SU-DHL-6 (cell line): ENCODE measurements around the gene FDX1.

Experiments used
- H2AFZ ChIP-seq: fragments of 200-600 bp; sonication (generic); 2 replicates; pipeline ENCODE4 v1.6.1; 2014; ENCODE audit warnings: low read depth, mild to moderate bottlenecking, moderate library complexity, mixed read lengths, antibody characterized with exemption, low read length; ENCODE audit not compliant: severe bottlenecking
- H3F3A ChIP-seq: fragments of 200-600 bp; shearing (Covaris generic); 2 replicates; pipeline ENCODE4 v1.6.0; 2016; ENCODE audit warnings: antibody characterized with exemption, mild to moderate bottlenecking; ENCODE audit not compliant: insufficient read depth
- H3K27ac ChIP-seq: fragments of 200-600 bp; sonication (generic); 2 replicates; pipeline ENCODE4 v1.5.1; 2016; ENCODE audit warnings: low read depth, mild to moderate bottlenecking, low read length, moderate library complexity, mixed read lengths
- H3K27me3 ChIP-seq: fragments of 200-600 bp; sonication (generic), shearing (Covaris generic); 2 replicates; pipeline ENCODE4 v1.6.0; 2014; ENCODE audit warnings: mild to moderate bottlenecking, low read length
- H3K36me3 ChIP-seq: fragments of 200-600 bp; sonication (generic); 2 replicates; pipeline ENCODE4 v1.6.1; 2014; ENCODE audit warnings: mild to moderate bottlenecking, low read length, mixed read lengths
- H3K4me2 ChIP-seq: fragments of 300-600, 200-600 bp; shearing (Covaris generic), sonication (generic); 2 replicates; pipeline ENCODE4 v1.6.0; 2014; ENCODE audit warnings: low read length, low read depth, mild to moderate bottlenecking; ENCODE audit not compliant: poor library complexity, severe bottlenecking
- H3K4me3 ChIP-seq: fragments of 200-600 bp; sonication (generic); 2 replicates; pipeline ENCODE4 v1.5.1; 2014; ENCODE audit warnings: antibody characterized with exemption, low read length, mild to moderate bottlenecking, mixed read lengths; ENCODE audit not compliant: insufficient read depth, poor library complexity, severe bottlenecking
- H3K79me2 ChIP-seq: fragments of 200-600 bp; sonication (generic); 2 replicates; pipeline ENCODE4 v1.6.1; 2014; ENCODE audit warnings: mild to moderate bottlenecking, low read length, moderate library complexity; ENCODE audit not compliant: insufficient read depth
- H3K9ac ChIP-seq: fragments of 200-600 bp; sonication (generic); 2 replicates; pipeline ENCODE4 v1.7.0; 2014; ENCODE audit warnings: mild to moderate bottlenecking, low read length
- H3K9me2 ChIP-seq: fragments of 200-600 bp; sonication (generic); replicated peaks from 2 replicates; pipeline ENCODE4 v1.6.1; 2014; ENCODE audit warnings: low read length; ENCODE audit not compliant: insufficient read depth
- H3K9me3 ChIP-seq: fragments of 200-600 bp; sonication (generic); 2 replicates; pipeline ENCODE4 v1.6.1; 2014; ENCODE audit warnings: low read length, mixed read lengths; ENCODE audit not compliant: insufficient read depth
- H4K20me1 ChIP-seq: fragments of 200-600 bp; sonication (generic); 2 replicates; pipeline ENCODE4 v1.6.1; 2014; ENCODE audit warnings: low read depth, mild to moderate bottlenecking, antibody characterized with exemption, low read length, moderate library complexity, mixed read lengths
- CTCF ChIP-seq: fragments of 200-600 bp; sonication (generic); IDR thresholded peaks from one replicate; pipeline ENCODE4 v1.5.1; 2017; ENCODE audit warnings: antibody characterized with exemption, mild to moderate bottlenecking, low read length, moderate library complexity; ENCODE audit not compliant: insufficient read depth, poor library complexity, severe bottlenecking
- EZH2phosphoT487 ChIP-seq: fragments of 200-600 bp; sonication (generic), shearing (Covaris generic); conservative IDR thresholded peaks from 2 replicates; pipeline ENCODE4 v1.6.1; 2018; ENCODE audit warnings: mild to moderate bottlenecking, antibody characterized with exemption, low read length, moderate library complexity, mixed read lengths

FDX1 gene

GRCh38 chr11:110446594-110446993 is 16.8 kb downstream of the FDX1 start:
- Histone ChIP-seq H3K27me3 (no peaks in the 10 kb centered on the region), H3K9me2 (no peaks in the 10 kb centered on the region), H2AFZ (no peak overlapping the region), H3K27ac (no peak overlapping the region), H3K36me3 (no peaks in the 10 kb centered on the region), H3K4me3 (no peak overlapping the region), H3F3A (peaks cover 15% of the 10 kb centered on the region; the same call in 1 of the 2 replicates), H4K20me1 (no peaks in the 10 kb centered on the region), H3K9ac (no peak overlapping the region), H3K9me3 (no peaks in the 10 kb centered on the region), H3K79me2 (peaks cover 36% of the 10 kb centered on the region), H3K4me2 (no peak overlapping the region)
- TF ChIP-seq CTCF = no peak
- TF ChIP-seq EZH2phosphoT487 = no peak

DNA sequence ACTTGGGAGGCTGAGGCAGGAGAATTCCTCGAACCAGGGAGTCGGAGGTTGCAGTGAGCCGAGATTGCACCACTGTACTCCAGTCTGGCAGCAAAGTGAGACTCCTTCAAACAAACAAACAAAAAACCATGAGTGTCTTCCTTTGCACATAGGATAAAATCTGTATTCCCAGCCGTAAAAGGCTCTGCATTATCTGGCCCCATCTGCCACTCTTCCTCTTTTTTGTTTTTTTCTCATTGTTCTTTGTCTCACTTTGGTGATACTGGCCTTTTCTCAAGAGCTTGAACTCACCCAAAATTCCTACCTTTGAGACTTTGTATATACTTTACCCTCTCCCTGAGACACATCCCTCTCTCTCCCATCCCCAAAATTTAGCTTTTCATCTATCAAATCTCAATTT is 17.6 kb downstream of the FDX1 start:
- no peaks in the 10 kb centered on the region for H3K9me3 ChIP-seq
- H3F3A ChIP-seq = peaks cover 15% of the 10 kb centered on the region; the same call in 1 of the 2 replicates
- H2AFZ ChIP-seq = no peak overlapping the region
- no peak overlapping the region for H3K9ac ChIP-seq
- no peak overlapping the region for H3K27ac ChIP-seq
- H3K79me2 ChIP-seq = peaks cover 36% of the 10 kb centered on the region
- H3K9me2 ChIP-seq = no peaks in the 10 kb centered on the region
- no peaks in the 10 kb centered on the region for H3K27me3 ChIP-seq
- H3K4me3 ChIP-seq = no peak overlapping the region
- H3K4me2 ChIP-seq = no peak overlapping the region
- no peak for TF ChIP-seq CTCF
- TF ChIP-seq EZH2phosphoT487 = no peak
- no peaks in the 10 kb centered on the region for H4K20me1 ChIP-seq
- 0 out of 2 replicates have a peak, but pooled peaks cover 2% of the 10 kb centered on the region for H3K36me3 ChIP-seq

DNA sequence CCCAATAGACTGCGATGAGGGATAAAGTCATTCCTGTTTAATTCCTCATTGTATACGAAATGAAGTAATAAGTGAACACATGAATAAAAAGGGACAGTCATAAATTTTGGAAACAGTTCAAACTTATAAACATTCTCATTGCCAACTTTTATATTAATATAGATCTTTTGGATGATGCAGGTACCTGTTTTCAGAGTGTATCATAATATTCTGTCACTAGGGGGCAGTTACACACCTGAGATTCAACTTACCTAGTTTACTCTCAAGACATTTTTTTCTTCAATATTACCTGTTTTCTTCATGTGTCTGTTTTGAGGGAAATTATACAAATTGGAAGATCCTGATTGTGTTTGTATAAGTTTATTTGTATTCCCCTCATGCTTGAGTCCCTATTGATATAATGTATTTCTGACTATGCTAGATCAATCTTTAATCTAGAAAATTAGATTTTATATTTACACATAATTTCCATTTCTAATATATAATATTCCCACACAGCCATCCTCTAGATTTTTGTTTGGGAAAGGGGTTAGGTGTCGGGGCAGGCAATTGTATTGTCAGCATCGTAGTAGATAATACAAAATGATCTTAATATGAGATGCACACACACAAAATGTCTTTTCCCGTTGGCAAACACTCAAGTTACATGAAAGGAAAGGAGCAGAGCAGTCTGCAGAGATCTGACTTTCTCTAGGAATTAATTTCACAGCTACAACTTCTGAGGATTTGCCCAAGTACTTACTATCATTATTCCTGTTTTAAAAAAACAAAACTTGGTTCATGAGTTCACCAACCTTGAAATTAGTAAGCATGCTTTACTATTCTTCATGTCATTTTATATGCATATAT is 18.4 kb downstream of the FDX1 start:
- Histone ChIP-seq H3K79me2 (peaks cover 36% of the 10 kb centered on the region), H3K9me3 (no peaks in the 10 kb centered on the region), H3K4me2 (no peak overlapping the region), H3F3A (peaks cover 15% of the 10 kb centered on the region; the same call in 1 of the 2 replicates), H3K27me3 (no peaks in the 10 kb centered on the region), H2AFZ (no peak overlapping the region), H3K9me2 (no peaks in the 10 kb centered on the region), H4K20me1 (no peaks in the 10 kb centered on the region), H3K9ac (no peak overlapping the region), H3K36me3 (0 out of 2 replicates have a peak, but pooled peaks cover 2% of the 10 kb centered on the region), H3K27ac (no peak overlapping the region), H3K4me3 (no peak overlapping the region)
- TF ChIP-seq CTCF (peak; percentile 55), EZH2phosphoT487 (no peak)
